Thoracic aorta (tissue), 2 donors: ENCODE results near the gene TBX18. TPM values are rescaled to one million over a fixed set of nuclear protein-coding genes. Genes with fewer than 3 reads are reported as not detected.

Source experiments
- ATAC-seq: fragments of 150-250 bp; one replicate; pipeline ENCODE4 v1.8.0; 2017; ENCODE audit warnings: low read depth; ENCODE audit not compliant: insufficient number of reproducible peaks, low FRiP score
- DNase-seq: peaks from one replicate; pipeline ENCODE4 v3.0.0-alpha.2; 2020; ENCODE audit warnings: low spot score
- H3K27ac ChIP-seq, 2 donors: fragments of 200-600 bp; sonication (generic); 1 replicate in 1 of 2; 2 replicates in 1 of 2; pipeline ENCODE4 v1.5.1; 2016; ENCODE audit warnings: mild to moderate bottlenecking in 2 of 2, moderate library complexity in 2 of 2
- H3K27me3 ChIP-seq: fragments of 200-600 bp; sonication (generic); replicated peaks from 2 replicates; pipeline ENCODE4 v1.6.0; 2016; ENCODE audit warnings: mild to moderate bottlenecking; ENCODE audit not compliant: insufficient read depth
- H3K36me3 ChIP-seq: fragments of 200-600 bp; sonication (generic); one replicate; pipeline ENCODE4 v1.5.1; 2016
- H3K4me1 ChIP-seq, 2 donors: fragments of 200-600 bp; sonication (generic); 1 replicate in 1 of 2; 2 replicates in 1 of 2; pipeline versions ENCODE4 v1.5.1 to v1.6.0; 2016; ENCODE audit warnings: low read depth in 2 of 2, mild to moderate bottlenecking in 1 of 2; ENCODE audit not compliant: control insufficient read depth in 1 of 2
- H3K4me3 ChIP-seq: fragments of 200-600 bp; sonication (generic); 2 replicates; pipeline ENCODE4 v1.5.1; 2016; ENCODE audit warnings: mild to moderate bottlenecking
- H3K9me3 ChIP-seq: fragments of 200-600 bp; sonication (generic); 2 replicates; pipeline ENCODE4 v1.5.1; 2016
- total RNA-seq, 2 donors: library from RNA; depleted of rRNA; stranded (reverse); fragments of >200 nt; gene quantifications; one replicate each; pipeline versions ENCODE4 v1.1.0 to v1.2.3, GENCODE V29; 2016
- TF ChIP-seq, protein P1 (sequence below): fragments of 200-600 bp; sonication (generic); IDR thresholded peaks from one replicate; pipeline ENCODE4 v1.5.1; 2019; ENCODE audit warnings: antibody characterized with exemption

TBX18 gene
- total RNA-seq, 2 donors from 2014 or later, result 53.5 to 85.4 TPM

DNA sequence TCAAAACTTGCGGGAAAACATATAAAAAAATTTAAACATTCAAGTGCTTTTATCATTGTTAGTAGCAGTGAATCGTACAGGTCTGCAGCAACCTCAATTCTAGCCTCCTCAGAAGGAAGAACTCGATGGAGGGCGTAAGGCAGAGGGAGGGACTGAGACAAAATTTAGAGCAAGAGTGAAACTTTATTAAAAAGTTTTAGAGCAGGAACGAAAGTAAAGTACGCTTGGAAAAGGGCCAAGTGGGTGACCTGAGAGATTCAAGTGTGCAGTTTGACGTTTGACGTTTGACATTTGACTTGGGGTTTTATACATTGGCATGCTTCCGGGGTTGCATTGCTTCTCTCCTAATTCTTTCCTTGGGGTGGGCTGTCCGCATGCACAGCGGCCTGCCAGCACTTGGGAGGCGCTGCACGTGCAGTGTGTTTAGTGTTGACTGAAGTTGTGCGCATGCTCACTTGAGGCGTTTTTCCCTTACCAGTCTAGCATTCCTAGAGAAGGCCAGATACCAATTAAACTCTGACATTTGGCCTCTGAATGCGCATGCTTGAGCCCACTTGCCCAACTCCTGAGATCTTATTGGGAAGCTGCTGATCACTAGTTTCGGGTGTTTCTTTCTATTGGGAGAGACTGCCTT is 82.6 kb downstream of the TBX18 start:
- no peaks in the 10 kb centered on the region for H3K36me3 ChIP-seq
- TF ChIP-seq, protein P1, sequence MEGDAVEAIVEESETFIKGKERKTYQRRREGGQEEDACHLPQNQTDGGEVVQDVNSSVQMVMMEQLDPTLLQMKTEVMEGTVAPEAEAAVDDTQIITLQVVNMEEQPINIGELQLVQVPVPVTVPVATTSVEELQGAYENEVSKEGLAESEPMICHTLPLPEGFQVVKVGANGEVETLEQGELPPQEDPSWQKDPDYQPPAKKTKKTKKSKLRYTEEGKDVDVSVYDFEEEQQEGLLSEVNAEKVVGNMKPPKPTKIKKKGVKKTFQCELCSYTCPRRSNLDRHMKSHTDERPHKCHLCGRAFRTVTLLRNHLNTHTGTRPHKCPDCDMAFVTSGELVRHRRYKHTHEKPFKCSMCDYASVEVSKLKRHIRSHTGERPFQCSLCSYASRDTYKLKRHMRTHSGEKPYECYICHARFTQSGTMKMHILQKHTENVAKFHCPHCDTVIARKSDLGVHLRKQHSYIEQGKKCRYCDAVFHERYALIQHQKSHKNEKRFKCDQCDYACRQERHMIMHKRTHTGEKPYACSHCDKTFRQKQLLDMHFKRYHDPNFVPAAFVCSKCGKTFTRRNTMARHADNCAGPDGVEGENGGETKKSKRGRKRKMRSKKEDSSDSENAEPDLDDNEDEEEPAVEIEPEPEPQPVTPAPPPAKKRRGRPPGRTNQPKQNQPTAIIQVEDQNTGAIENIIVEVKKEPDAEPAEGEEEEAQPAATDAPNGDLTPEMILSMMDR, result no peak
- H3K4me3 ChIP-seq, result no peak overlapping the region
- H3K27me3 ChIP-seq, result no peaks in the 10 kb centered on the region
- H3K9me3 ChIP-seq, result no peaks in the 10 kb centered on the region
- DNase-seq (no peak), ATAC-seq (no peak)
- peaks cover 0 to 20% of the 10 kb centered on the region in 2 donors for H3K4me1 ChIP-seq
- H3K27ac ChIP-seq, result no peak overlapping the region

DNA sequence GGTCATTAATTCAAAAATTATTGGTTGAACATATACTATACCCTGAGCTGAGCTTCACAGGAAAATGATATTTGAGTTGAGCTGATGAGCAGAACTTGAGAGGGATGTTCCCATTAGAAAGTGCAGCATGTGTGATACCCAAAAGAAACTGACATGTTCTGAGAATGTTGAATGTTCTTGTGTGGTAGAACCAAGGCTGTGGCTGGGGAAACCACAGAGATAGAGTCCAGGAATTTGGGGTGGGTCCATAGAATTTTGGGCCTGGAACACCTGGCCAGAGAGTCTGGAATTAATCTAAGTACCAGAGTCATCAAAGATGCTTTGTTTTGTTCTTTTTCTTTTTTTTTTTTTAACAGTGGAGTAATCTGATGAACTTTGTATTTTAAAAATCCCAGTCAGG is 88.7 kb downstream of the TBX18 start:
- DNase-seq, result no peak
- no peaks in the 10 kb centered on the region for H3K4me1 ChIP-seq
- no peaks in the 10 kb centered on the region for H3K27me3 ChIP-seq
- ATAC-seq, result no peak
- H3K36me3 ChIP-seq, result no peaks in the 10 kb centered on the region
- no peak overlapping the region for H3K27ac ChIP-seq
- H3K4me3 ChIP-seq, result no peak overlapping the region
- no peaks in the 10 kb centered on the region for H3K9me3 ChIP-seq
- TF ChIP-seq, protein P1, result no peak

DNA sequence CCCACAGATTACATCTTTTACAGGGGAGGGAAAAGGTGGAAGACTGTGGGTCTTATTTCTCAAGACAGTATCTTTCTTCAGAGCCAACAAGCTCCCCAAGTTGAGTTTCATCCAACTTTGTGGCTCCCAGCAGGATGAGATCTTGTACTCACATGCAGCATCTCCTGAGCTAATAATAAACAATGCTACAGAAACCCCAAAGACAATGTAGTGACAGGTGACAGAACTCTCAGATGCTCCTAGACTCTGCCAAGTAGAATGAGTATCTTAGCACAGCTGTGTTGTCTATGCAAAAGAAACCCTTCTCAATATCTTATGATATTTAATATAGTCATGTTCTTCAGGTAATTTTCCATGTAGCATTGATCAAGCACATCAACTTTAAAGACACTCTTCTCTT is 90.0 kb downstream of the TBX18 start:
- Histone ChIP-seq H3K27ac (no peak overlapping the region), H3K4me1 (no peaks in the 10 kb centered on the region), H3K4me3 (no peak overlapping the region), H3K9me3 (no peaks in the 10 kb centered on the region), H3K36me3 (no peaks in the 10 kb centered on the region), H3K27me3 (no peaks in the 10 kb centered on the region)
- ATAC-seq (no peak), DNase-seq (no peak)
- TF ChIP-seq, protein P1, result no peak

DNA sequence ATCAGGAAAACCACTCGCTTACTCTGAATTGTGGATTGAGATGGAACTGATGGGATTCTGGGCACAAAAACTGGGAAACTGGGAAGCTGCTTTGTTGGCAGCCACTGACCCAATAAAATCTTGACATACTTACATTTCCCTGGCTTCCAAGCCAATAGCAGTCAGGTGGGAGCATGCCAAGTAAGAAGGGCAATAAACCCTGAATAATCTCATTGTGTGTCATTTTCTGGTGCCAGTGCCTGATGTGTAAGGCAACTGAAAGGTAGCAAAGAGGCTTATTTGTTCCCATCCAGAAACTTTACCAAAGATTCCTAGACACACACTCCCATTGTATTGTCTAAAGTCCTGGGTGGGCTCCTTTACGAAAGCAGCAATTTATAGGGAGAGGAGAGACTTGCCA is 93.2 kb downstream of the TBX18 start:
- no peaks in the 10 kb centered on the region for H3K9me3 ChIP-seq
- no peak overlapping the region for H3K4me3 ChIP-seq
- no peaks in the 10 kb centered on the region for H3K27me3 ChIP-seq
- TF ChIP-seq, protein P1, result no peak
- H3K36me3 ChIP-seq, result no peaks in the 10 kb centered on the region
- H3K4me1 ChIP-seq, result peaks cover 0 to 10% of the 10 kb centered on the region in 2 donors
- H3K27ac ChIP-seq, result no peak overlapping the region
- DNase-seq, result no peak
- no peak for ATAC-seq

DNA sequence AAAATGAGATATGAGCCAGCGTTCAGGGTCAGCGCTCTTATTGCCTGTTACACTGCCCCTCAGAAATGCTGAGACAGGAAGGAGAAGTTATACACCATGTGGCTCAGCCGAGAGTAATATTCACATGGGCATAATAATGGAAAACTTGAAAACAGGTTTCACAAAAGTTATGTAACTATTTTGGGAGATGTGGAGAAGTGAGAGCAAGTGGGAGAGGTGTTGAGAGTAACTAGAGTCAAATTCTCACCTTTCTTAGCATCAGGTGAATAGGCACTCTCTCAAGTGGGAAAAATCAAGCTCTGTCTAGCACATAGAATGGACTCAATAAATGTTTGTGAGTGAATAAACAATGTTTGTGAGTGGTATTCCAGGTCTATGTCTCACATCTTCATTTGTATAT is 94.5 kb downstream of the TBX18 start:
- Histone ChIP-seq H3K9me3 (no peaks in the 10 kb centered on the region), H3K27ac (no peak overlapping the region), H3K36me3 (no peaks in the 10 kb centered on the region), H3K4me3 (no peak overlapping the region), H3K27me3 (no peaks in the 10 kb centered on the region), H3K4me1 (peaks cover 8 to 22% of the 10 kb centered on the region in 2 donors)
- DNase-seq (no peak), ATAC-seq (no peak)
- TF ChIP-seq, protein P1, result no peak
